Trophoblast cell (in vitro differentiated cells and primary cell): Measurements from ENCODE around the gene PEX5.

Source experiments
- DNase-seq, 2 donors: peaks; one replicate each; pipeline ENCODE4 v3.0.0-alpha.2; 2016
- H2AFZ ChIP-seq: 2 replicates; pipeline ENCODE4 v1.6.1; 2013; ENCODE audit warnings: low read length, moderate library complexity, mild to moderate bottlenecking; ENCODE audit not compliant: insufficient read depth, poor library complexity
- H2AK5ac ChIP-seq: 2 replicates; pipeline ENCODE4 v1.6.1; 2013; ENCODE audit warnings: mild to moderate bottlenecking, low read length
- H2BK120ac ChIP-seq: 2 replicates; pipeline ENCODE4 v1.6.1; 2013; ENCODE audit warnings: low read length, mild to moderate bottlenecking, moderate library complexity; ENCODE audit not compliant: insufficient read depth, poor library complexity
- H2BK12ac ChIP-seq: 2 replicates; pipeline ENCODE4 v1.6.1; 2013; ENCODE audit warnings: mild to moderate bottlenecking, low read length, moderate library complexity
- H2BK5ac ChIP-seq: 2 replicates; pipeline ENCODE4 v1.6.1; 2013; ENCODE audit warnings: low read length, low read depth, moderate library complexity, mild to moderate bottlenecking; ENCODE audit not compliant: poor library complexity
- H3K14ac ChIP-seq: 2 replicates; pipeline ENCODE4 v1.6.1; 2013; ENCODE audit warnings: mild to moderate bottlenecking, low read length
- H3K18ac ChIP-seq: 2 replicates; pipeline ENCODE4 v1.6.1; 2013; ENCODE audit warnings: mild to moderate bottlenecking, low read length
- H3K23ac ChIP-seq: 2 replicates; pipeline ENCODE4 v1.6.1; 2013; ENCODE audit warnings: low read length
- H3K27ac ChIP-seq: 2 replicates; pipeline ENCODE4 v1.5.1; 2013; ENCODE audit warnings: low read depth, mild to moderate bottlenecking, inconsistent platforms, low read length, moderate library complexity
- H3K27me3 ChIP-seq: 2 replicates; pipeline ENCODE4 v1.6.1; 2013; ENCODE audit warnings: inconsistent platforms, mild to moderate bottlenecking, low read length, moderate library complexity; ENCODE audit not compliant: insufficient read depth
- H3K36me3 ChIP-seq, 2 experiments: 1 replicate in 1 of 2; 2 replicates in 1 of 2; pipeline ENCODE4 v1.6.1; 2013; ENCODE audit warnings: low read length in 2 of 2, mild to moderate bottlenecking in 2 of 2, moderate library complexity in 1 of 2; ENCODE audit not compliant: insufficient read depth in 2 of 2, control insufficient read depth in 1 of 2
- H3K4ac ChIP-seq: 2 replicates; pipeline ENCODE4 v1.6.1; 2013; ENCODE audit warnings: low read depth, mild to moderate bottlenecking, low read length, moderate library complexity
- H3K4me1 ChIP-seq, 2 experiments: 1 replicate in 1 of 2; 2 replicates in 1 of 2; pipeline ENCODE4 v1.6.1; 2013; ENCODE audit warnings: low read length in 2 of 2, mild to moderate bottlenecking in 2 of 2, moderate library complexity in 1 of 2; ENCODE audit not compliant: insufficient read depth in 2 of 2, control insufficient read depth in 1 of 2
- H3K4me2 ChIP-seq: 2 replicates; pipeline ENCODE4 v1.6.1; 2013; ENCODE audit warnings: inconsistent platforms, mild to moderate bottlenecking, low read length, moderate library complexity
- H3K4me3 ChIP-seq: 2 replicates; pipeline ENCODE4 v1.5.1; 2013; ENCODE audit warnings: mild to moderate bottlenecking, low read depth, low read length, inconsistent platforms
- H3K79me1 ChIP-seq: one replicate; pipeline ENCODE4 v1.6.1; 2013; ENCODE audit warnings: low read length
- H3K79me2 ChIP-seq: 2 replicates; pipeline ENCODE4 v1.6.1; 2013; ENCODE audit warnings: low read length, mild to moderate bottlenecking; ENCODE audit not compliant: control insufficient read depth, insufficient read depth, poor library complexity
- H3K9ac ChIP-seq: 2 replicates; pipeline ENCODE4 v1.6.1; 2013; ENCODE audit warnings: mild to moderate bottlenecking, low read length
- H3K9me3 ChIP-seq: 2 replicates; pipeline ENCODE4 v1.6.1; 2013; ENCODE audit warnings: low read depth, mild to moderate bottlenecking, control low read depth, inconsistent platforms, low read length; ENCODE audit not compliant: insufficient read depth
- H4K12ac ChIP-seq: 2 replicates; pipeline ENCODE4 v1.6.1; 2013; ENCODE audit warnings: low read depth, mild to moderate bottlenecking, low read length, moderate library complexity
- H4K8ac ChIP-seq: 2 replicates; pipeline ENCODE4 v1.6.1; 2013; ENCODE audit warnings: low read depth, mild to moderate bottlenecking, low read length, moderate library complexity
- H4K91ac ChIP-seq: one replicate; pipeline ENCODE4 v1.6.1; 2013; ENCODE audit warnings: low read depth, mild to moderate bottlenecking, low read length, moderate library complexity
- WGBS: extraction: QIAGEN DNeasy Blood & Tissue Kit; methylation state at CpG from one replicate; pipeline ENCODE4 v1.1.7; 2013; ENCODE audit warnings: missing lambda C conversion rate; ENCODE audit not compliant: insufficient read length, insufficient coverage; ENCODE audit errors: extremely low coverage; 5-methylcytosine and 5-hydroxymethylcytosine counted together

Gene PEX5

GRCh38 chr12:7206691-7207090 lies 17.2 kb downstream of the PEX5 start:
- Histone ChIP-seq H3K79me1 (no peaks in the 10 kb centered on the region), H3K14ac (no peak overlapping the region), H3K27me3 (no peaks in the 10 kb centered on the region), H4K91ac (no peak overlapping the region), H2BK120ac (no peak overlapping the region), H3K36me3 (peaks cover 32 to 44% of the 10 kb centered on the region in 2 experiments), H3K4me3 (no peak overlapping the region), H4K8ac (no peak overlapping the region), H3K79me2 (no peaks in the 10 kb centered on the region), H2BK5ac (no peak overlapping the region), H3K9me3 (peaks cover 2% of the 10 kb centered on the region), H4K12ac (no peak overlapping the region), H3K4me2 (no peak overlapping the region), H3K4ac (no peak overlapping the region), H3K9ac (no peak overlapping the region), H3K18ac (no peak overlapping the region), H2BK12ac (no peak overlapping the region), H2AK5ac (no peak overlapping the region), H3K27ac (no peak overlapping the region), H2AFZ (no peak overlapping the region), H3K23ac (no peak overlapping the region), H3K4me1 (no peaks in the 10 kb centered on the region)
- WGBS = no CpG with 5 or more reads among the region's 3 CpGs
- DNase-seq = no peak

GRCh38 chr12:7207866-7208625 lies 18.6 kb downstream of the PEX5 start:
- Histone ChIP-seq H2AFZ (no peak overlapping the region), H2BK120ac (no peak overlapping the region), H3K79me2 (no peaks in the 10 kb centered on the region), H2BK12ac (no peak overlapping the region), H3K27me3 (no peaks in the 10 kb centered on the region), H4K8ac (no peak overlapping the region), H4K91ac (no peak overlapping the region), H3K14ac (no peak overlapping the region), H2AK5ac (no peak overlapping the region), H3K18ac (no peak overlapping the region), H3K36me3 (peaks cover 29 to 35% of the 10 kb centered on the region in 2 experiments), H3K27ac (no peak overlapping the region), H3K4me2 (no peak overlapping the region), H3K4me3 (no peak overlapping the region), H3K9me3 (peaks cover 4% of the 10 kb centered on the region), H3K4ac (no peak overlapping the region), H3K23ac (no peak overlapping the region), H3K9ac (no peak overlapping the region), H3K4me1 (no peaks in the 10 kb centered on the region), H4K12ac (no peak overlapping the region), H3K79me1 (no peaks in the 10 kb centered on the region), H2BK5ac (no peak overlapping the region)
- no peak for DNase-seq
- WGBS = no CpG with 5 or more reads among the region's 10 CpGs

GRCh38 chr12:7209958-7210357 lies 20.5 kb downstream of the PEX5 start:
- no peak overlapping the region for H3K4me2 ChIP-seq
- no peak overlapping the region for H3K27ac ChIP-seq
- H3K4me1 ChIP-seq = no peaks in the 10 kb centered on the region
- no peak overlapping the region for H2BK12ac ChIP-seq
- H3K36me3 ChIP-seq = peaks cover 27 to 33% of the 10 kb centered on the region in 2 experiments
- no peak overlapping the region for H3K4ac ChIP-seq
- no peak overlapping the region for H4K12ac ChIP-seq
- H2AK5ac ChIP-seq = no peak overlapping the region
- no peaks in the 10 kb centered on the region for H3K79me1 ChIP-seq
- no CpG with 5 or more reads among the region's 14 CpGs for WGBS
- no peak overlapping the region for H2BK5ac ChIP-seq
- H2AFZ ChIP-seq = no peak overlapping the region
- H4K8ac ChIP-seq = no peak overlapping the region
- H4K91ac ChIP-seq = no peak overlapping the region
- no peak overlapping the region for H3K14ac ChIP-seq
- H3K23ac ChIP-seq = no peak overlapping the region
- H3K27me3 ChIP-seq = no peaks in the 10 kb centered on the region
- H3K9me3 ChIP-seq = peaks cover 4% of the 10 kb centered on the region
- DNase-seq = no peak
- H3K79me2 ChIP-seq = no peaks in the 10 kb centered on the region
- no peak overlapping the region for H3K9ac ChIP-seq
- H2BK120ac ChIP-seq = no peak overlapping the region
- no peak overlapping the region for H3K18ac ChIP-seq
- no peak overlapping the region for H3K4me3 ChIP-seq

DNA sequence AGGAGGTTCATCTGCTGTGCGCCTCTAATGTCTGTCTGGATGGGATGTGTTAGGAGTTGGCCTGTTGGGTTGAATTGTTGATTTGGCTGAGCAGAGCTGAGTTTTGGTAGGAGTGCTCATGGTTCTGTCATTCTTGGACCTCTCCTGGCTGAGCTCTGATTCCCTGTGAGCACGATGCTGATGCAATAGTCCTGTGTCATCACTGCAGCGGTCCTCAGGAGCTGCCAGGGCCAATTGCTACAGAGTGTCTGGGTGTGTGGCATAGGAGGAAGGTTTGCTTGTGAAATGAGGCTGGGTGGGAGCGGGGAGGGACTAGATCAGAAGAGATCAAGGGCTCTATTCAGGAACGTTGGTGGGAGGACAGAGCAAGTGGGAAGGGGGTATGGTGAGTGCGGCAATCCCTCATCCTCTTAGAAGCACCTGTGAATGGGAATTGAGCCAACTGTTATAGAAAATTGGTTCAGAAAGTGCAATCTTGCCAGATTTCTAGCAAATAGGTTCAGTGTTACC lies 21.2 kb downstream of the PEX5 start:
- Histone ChIP-seq H3K4ac (no peak overlapping the region), H3K36me3 (peaks cover 27 to 33% of the 10 kb centered on the region in 2 experiments), H2AFZ (no peak overlapping the region), H3K14ac (no peak overlapping the region), H2BK120ac (no peak overlapping the region), H2AK5ac (no peak overlapping the region), H3K27ac (no peak overlapping the region), H2BK12ac (no peak overlapping the region), H3K4me2 (no peak overlapping the region), H4K8ac (no peak overlapping the region), H3K18ac (no peak overlapping the region), H3K4me3 (no peak overlapping the region), H3K23ac (no peak overlapping the region), H3K9ac (no peak overlapping the region), H2BK5ac (no peak overlapping the region), H4K91ac (no peak overlapping the region), H4K12ac (no peak overlapping the region), H3K79me2 (no peaks in the 10 kb centered on the region), H3K4me1 (no peaks in the 10 kb centered on the region), H3K9me3 (peaks cover 4% of the 10 kb centered on the region), H3K27me3 (no peaks in the 10 kb centered on the region), H3K79me1 (no peaks in the 10 kb centered on the region)
- WGBS = no CpG with 5 or more reads among the region's 6 CpGs
- no peak for DNase-seq
